ENCODE results near the gene PHACTR1.

DNA sequence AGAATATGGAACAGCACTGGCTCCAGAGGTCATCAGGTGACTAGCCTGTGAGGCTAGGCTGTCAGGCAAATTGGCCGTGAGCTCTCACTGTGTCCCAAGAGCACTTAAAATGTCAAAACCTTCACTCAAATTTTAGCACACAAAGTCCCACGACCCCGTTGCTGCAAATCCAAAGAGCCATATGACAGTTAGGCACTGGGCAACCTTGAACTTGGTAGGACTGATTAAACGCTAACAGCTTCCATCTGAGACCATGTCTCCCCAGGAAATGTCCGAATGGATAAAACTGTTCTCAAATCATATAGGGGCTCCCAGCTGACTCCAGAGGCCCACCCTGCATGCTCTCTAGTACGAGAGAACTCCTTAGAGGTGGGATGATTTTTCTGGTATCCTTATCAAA lies 196.6 kb downstream of the PHACTR1 start:
- TF ChIP-seq, protein P1, sequence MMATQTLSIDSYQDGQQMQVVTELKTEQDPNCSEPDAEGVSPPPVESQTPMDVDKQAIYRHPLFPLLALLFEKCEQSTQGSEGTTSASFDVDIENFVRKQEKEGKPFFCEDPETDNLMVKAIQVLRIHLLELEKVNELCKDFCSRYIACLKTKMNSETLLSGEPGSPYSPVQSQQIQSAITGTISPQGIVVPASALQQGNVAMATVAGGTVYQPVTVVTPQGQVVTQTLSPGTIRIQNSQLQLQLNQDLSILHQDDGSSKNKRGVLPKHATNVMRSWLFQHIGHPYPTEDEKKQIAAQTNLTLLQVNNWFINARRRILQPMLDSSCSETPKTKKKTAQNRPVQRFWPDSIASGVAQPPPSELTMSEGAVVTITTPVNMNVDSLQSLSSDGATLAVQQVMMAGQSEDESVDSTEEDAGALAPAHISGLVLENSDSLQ (IDR thresholded peaks at IDR 0.05), result no peak
- no peak for TF ChIP-seq BHLHE40 (IDR thresholded peaks at IDR 0.05; ENCODE audit: borderline replicate concordance)
- TF ChIP-seq SUZ12 (IDR thresholded peaks at IDR 0.05), result no peak
- TF ChIP-seq HDGF (IDR thresholded peaks at IDR 0.05; ENCODE audit: borderline replicate concordance), result no peak
- TF ChIP-seq ARNT (IDR thresholded peaks at IDR 0.05), result no peak
- no peak for TF ChIP-seq ELF4 (IDR thresholded peaks at IDR 0.05)
- no peak for TF ChIP-seq TARDBP (IDR thresholded peaks at IDR 0.05)
- TF ChIP-seq L3MBTL2 (conservative IDR thresholded peaks at IDR 0.05), result no peak
- no peak for TF ChIP-seq FOXK2 (IDR thresholded peaks at IDR 0.05)
